ENCODE data around the gene DYRK4.

DNA sequence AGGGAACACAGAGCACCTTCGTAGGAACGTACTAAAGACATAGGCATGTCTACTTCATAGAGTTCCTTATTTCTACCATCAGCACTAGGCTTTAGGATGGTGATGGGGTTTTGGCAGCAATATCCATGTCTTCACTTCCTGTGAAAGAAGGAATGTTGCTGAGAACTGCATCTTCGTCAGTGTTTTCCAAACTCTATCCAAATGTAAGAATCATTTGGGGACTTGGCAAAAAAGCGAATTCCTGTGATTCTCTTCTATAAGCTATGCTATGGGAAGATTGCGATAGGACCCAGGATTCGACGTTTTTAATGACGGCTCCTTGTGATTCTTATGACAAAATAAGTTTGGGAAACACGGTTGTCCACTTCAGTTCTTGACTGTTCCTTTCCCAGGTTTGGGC lies 47.1 kb downstream of the DYRK4 start:
- TF ChIP-seq SMC3 (IDR thresholded peaks at IDR 0.05; ENCODE audit: low read depth, low read length) (no peak), MXI1 (IDR thresholded peaks at IDR 0.05; ENCODE audit: borderline replicate concordance, low read depth, low read length) (no peak), RAD21 (IDR thresholded peaks at IDR 0.05; ENCODE audit: low read length) (no peak), MAFK (IDR thresholded peaks at IDR 0.05; ENCODE audit: low read depth, low read length) (no peak), POLR2A (IDR thresholded peaks at IDR 0.05; ENCODE audit: low read depth, low read length) (no peak), MAZ (IDR thresholded peaks at IDR 0.05; ENCODE audit: borderline replicate concordance, low read depth, low read length) (no peak), NFE2L2 (IDR thresholded peaks at IDR 0.05; ENCODE audit: low read depth, low read length) (no peak)
- TF ChIP-seq, protein P1, sequence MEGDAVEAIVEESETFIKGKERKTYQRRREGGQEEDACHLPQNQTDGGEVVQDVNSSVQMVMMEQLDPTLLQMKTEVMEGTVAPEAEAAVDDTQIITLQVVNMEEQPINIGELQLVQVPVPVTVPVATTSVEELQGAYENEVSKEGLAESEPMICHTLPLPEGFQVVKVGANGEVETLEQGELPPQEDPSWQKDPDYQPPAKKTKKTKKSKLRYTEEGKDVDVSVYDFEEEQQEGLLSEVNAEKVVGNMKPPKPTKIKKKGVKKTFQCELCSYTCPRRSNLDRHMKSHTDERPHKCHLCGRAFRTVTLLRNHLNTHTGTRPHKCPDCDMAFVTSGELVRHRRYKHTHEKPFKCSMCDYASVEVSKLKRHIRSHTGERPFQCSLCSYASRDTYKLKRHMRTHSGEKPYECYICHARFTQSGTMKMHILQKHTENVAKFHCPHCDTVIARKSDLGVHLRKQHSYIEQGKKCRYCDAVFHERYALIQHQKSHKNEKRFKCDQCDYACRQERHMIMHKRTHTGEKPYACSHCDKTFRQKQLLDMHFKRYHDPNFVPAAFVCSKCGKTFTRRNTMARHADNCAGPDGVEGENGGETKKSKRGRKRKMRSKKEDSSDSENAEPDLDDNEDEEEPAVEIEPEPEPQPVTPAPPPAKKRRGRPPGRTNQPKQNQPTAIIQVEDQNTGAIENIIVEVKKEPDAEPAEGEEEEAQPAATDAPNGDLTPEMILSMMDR (conservative IDR thresholded peaks at IDR 0.05; ENCODE audit: low read depth, low read length), result no peak
- TF ChIP-seq, protein P2, sequence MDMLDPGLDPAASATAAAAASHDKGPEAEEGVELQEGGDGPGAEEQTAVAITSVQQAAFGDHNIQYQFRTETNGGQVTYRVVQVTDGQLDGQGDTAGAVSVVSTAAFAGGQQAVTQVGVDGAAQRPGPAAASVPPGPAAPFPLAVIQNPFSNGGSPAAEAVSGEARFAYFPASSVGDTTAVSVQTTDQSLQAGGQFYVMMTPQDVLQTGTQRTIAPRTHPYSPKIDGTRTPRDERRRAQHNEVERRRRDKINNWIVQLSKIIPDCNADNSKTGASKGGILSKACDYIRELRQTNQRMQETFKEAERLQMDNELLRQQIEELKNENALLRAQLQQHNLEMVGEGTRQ (IDR thresholded peaks at IDR 0.05; ENCODE audit: low read depth, low read length), result no peak
- TF ChIP-seq, protein P3, sequence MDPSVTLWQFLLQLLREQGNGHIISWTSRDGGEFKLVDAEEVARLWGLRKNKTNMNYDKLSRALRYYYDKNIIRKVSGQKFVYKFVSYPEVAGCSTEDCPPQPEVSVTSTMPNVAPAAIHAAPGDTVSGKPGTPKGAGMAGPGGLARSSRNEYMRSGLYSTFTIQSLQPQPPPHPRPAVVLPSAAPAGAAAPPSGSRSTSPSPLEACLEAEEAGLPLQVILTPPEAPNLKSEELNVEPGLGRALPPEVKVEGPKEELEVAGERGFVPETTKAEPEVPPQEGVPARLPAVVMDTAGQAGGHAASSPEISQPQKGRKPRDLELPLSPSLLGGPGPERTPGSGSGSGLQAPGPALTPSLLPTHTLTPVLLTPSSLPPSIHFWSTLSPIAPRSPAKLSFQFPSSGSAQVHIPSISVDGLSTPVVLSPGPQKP (IDR thresholded peaks at IDR 0.05; ENCODE audit: borderline replicate concordance, low read depth, low read length), result no peak

All from IMR-90 (cell line).